ENCODE results near the gene NT5DC3.
"Not testable (repeated sequence)": the region's sequence is repeated elsewhere in the genome, so short reads cannot be mapped to it uniquely, and the experiment has no call there.

NT5DC3 gene

DNA sequence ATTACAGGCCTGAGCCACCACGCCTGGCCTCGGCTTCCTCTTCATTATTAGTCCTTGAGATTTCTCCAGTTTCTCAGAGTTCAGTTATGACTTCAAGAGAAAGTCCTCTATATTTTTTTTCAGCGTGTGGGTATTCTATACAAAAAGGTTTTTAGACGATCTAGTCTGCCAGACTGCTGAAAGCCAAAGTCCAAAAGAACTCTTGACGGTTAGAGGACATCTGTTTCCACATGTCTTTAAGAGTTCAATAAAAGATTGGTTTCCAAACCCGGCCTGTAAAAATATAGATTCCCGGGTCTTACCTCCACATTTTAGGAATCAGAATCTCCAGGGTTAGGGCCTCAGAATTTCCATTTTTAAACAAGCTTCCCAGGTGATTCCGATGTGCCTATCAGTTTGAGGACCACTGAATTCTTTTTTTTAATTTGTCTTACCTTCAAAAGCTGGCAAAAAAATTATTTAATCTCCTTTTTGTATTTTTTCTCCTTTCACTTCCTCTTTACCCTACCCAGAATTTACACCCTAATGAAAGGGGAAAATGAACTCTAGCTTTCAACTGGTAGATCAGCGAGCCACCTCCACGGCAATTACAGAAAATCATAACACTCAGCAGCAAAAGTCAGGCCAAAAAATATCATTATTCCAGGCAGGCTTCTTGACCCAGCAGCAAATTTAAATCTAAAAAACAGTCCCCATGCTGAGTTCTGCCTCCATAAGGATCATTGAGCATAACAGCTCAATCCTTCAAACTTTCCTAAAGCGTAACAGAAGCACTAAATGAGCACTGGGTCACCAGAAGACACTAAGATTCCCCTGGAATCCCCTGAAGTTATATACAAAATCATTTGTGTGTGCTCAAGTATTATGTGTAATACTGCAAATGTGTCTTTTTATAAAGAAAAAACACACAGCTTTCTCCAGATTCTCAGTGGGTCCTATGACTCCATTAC, 8.7 kb downstream of the NT5DC3 start:
- no peak for DNase-seq

DNA sequence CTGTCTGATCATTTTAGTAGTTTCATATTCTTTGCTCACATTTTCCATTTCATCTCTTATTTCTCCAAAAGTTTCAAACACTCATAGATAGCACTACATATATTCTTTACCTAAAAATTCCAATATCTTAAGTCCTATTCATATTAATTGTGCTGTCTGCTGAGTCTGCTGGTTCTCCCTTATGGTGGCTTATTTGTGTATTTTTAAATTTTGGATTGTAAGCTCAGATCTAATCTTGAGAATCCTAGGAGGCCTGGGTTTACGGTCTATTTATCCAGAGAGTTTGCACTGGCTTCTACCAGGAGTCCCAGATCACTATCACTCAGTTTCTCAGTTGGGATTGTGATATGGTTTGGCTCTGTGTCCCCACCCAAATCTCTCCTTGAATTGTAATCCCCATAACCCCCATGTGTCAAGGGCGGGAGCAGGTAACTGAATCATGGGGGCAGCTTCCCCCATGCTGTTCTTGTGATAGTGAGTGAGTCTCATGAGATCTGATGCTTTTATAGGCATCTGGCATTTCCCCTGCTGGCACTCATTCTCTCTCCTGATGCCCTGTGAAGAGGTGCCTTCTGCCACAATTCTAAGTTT, 10.2 kb downstream of the NT5DC3 start:
- no peak for DNase-seq

DNA sequence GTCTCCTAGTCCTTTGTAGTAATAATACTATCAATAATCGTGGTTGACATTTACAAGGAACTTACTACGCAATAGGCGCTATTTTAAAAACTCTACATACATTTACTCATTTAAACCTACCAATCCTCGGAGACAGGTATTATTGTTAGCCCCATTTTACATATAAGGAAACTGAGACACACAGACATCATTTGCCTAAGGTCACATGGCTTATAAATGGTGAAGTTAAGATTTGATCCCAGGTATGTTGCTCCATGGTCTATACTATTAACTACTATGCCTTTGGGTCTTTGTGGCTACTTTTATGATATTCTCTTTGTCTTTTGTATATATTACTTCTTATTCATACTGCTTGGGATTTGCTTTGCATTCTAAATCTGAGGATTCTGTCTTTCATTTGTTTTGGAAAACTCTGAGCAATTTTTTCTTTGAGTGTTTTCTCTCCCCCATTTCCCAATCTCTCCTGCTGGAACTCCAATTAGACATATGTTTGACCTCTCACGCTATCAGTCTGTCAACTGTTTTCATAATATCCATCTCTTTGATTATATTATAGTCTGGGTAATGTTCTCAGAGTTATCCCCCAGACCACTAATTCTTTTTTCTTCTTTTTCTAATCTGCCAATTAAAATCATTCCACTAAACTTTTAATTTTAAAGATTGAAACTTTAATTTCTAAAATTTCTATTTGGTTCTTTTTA, 10.9 kb downstream of the NT5DC3 start:
- no peak for DNase-seq

DNA sequence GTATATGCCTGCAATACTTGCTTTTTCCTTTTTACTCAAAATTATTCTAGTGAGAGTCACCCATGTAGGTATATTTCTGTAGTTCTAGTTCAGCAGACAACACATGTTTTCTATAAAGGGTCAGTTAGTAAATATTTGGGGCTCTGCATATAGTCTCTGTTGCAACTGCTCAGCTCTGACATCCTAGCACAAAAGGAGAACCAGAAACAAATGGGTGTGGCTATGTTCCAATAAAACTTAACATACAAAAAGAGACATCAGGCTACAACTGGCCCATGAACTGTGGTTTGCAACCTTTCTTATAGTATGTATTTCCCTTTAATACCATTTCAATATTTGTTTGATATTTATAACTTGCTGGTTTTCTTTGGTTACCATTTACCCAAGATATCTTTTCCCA, 11.9 kb downstream of the NT5DC3 start:
- no peak for DNase-seq

DNA sequence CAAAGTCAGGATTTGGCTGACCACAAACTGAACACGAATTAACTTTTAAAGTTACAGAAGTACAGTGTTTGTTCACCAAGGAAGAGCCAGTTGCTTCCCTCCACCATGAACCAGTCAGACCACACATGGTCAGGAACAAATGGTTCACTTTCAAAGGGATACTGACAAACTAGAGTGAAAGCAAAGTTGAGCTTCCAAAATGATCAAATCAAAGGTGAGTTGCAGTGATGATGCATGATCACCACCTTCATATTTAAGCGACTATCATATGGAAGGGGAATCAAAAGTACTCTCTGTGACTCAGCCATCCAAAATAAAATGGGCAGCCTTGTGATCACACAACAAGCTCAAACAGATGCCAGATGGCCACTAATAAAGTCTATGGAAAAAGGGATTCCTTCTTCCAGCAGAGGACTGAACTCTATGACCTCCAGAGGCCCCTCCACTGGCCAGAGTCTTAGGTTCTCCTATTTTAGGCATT, 13.1 kb downstream of the NT5DC3 start:
- no peak for DNase-seq

DNA sequence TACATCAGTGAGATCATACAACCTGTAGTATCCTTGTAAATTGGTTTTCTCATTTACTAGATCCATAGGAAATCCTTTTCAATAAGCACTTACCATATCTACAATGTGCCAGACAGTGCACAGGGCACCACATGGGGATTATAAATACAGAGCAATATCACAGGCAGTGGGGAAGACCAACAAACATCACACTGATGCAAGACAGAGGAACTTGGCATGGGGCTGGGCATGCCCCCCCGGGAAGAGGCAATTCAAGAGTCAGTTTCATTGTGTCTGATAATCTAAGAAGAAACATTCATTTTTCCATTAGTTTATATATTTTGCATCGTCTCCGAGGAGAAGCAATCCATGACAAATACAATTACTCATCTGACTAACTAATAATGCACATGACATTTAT, 16.2 kb downstream of the NT5DC3 start:
- DNase-seq, result no peak

DNA sequence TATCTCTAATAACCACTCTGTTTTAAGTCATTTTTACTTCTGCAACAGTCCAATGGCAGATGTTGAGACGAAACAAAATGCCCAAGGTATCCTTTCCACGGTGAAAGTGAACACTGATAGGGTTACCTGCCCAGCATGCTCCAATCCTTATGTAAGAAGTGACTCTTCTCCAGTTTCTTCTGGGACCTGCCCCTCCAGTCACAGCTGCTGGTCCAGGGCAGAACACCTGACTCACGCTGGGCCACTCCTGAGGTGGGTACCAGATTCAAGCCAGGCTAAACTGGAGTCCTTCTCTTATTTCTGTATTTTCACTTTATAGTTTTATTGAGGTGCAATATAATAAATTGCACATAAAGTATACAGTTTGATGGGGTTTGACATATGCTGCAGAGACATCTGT, 16.7 kb downstream of the NT5DC3 start:
- no peak for DNase-seq

DNA sequence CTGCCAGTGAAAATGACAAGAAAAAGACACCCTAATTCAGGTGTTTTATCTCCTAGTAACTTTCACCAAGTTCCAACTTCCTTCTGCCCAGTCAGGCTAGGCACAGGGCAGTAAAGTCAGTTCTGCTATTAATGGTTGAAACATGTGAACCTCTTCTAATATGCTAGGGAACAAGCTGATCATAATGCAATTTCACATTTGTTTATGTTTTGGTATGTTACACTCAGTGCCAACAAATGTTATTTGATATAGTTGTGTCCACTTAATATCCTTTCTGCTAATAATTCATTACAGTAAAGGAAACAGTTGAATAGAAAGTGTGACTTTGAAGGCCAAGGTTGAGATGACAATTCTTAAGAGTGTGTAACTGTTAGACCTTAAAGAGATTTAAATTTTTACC, 17.2 kb downstream of the NT5DC3 start:
- DNase-seq, result no peak

DNA sequence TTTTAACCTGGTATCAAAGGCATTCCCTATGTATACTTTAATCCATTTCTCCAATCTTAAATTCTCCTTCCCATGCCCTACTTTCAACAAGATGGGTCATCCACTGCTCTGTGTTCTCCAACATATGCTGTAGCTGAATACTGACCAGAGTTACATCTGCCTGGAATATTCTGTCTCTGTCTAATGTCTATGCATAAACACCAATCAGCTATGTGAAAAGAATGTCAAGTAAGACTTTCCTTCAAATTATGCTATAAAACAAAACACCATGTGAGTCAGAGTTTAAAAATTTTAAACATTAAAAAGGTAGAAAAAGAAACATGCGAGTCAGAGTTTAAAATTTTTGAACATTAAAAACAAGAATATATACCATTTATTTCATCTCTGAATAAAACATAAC, 19.3 kb downstream of the NT5DC3 start:
- DNase-seq, result no peak

DNA sequence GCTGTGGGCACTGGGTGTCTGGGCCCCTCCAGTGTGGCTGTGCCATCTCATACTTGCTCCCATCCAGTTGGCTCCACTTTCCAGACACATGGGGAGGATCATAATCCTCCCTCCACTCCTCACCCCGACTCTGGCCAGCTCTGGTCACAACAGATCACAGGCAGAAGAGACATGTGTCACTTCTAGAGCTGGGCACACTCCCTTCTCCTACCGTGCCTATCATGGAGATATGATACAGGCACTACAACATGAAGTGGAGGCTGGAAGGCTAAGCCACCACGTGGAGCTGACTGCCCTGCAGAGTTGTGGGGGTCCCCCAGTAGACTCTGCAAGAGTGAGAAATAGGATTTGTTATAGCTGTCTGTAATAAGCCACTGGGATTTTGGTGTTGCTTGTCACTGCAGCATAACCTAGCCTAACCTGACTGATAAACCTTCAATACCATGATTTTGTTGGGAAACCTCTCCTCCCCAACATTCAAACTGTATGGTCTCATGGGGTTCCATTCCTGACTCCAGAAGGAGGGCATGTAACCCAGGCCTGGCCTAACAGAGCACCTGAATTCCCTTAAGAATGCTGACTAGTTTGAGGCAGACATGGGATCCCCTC, 20.0 kb downstream of the NT5DC3 start:
- no peak for DNase-seq

DNA sequence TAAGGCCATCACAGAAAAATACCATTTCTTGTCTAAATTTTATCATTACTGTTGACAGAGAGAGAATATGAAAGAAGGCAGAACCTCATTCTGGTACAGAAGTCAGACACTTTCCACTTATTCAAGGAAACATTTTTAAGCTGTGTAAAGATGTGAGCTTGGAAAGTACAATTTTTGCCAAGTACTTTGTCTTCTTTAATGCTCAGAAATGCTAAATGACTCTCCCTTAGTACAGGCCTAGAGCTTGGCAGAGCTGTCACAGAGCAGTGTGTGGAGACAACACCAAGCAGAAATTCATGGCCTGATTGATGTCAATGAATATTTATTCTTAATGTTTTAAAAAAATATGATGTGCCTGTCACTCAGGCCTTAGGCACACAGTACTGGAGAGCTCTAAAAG, 20.7 kb downstream of the NT5DC3 start:
- no peak for DNase-seq

DNA sequence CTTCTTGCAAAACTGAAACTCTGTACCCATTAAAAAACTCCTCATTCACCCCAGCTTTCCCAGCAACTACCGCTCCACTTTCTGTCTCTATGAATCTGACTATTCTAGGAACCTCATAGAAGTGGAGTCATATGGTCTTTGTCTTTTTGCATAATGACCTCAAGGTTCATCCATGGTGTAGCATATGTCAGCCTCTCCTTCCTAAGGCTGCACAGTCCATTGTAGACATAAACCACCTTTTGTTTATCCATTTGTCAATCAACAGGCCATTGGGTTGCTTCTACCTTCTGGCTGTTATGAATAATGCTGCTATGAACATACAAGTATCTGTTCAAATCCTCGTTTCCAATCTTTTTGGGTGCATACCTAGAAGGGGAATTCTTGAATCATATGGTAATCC, 21.1 kb downstream of the NT5DC3 start:
- DNase-seq, result no peak

DNA sequence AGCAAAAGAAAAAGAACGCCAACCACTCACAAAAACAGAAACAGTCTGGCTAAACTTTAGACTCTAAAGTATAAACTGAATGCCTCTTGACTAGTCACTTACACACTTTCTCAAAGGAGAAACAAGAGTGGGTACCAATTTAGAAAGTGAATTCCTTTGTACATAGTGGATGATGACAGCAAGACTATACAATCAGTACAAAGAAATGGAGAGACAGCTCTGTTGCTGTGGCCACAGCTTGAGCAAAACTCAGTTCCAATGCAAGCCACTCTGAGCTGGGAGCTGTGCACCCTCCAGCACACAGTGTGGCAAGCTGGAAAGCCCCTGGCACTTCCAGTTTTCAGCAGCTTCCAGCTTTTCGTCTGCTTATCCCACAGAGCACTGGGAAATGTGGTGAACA, 21.7 kb downstream of the NT5DC3 start:
- no peak for DNase-seq

DNA sequence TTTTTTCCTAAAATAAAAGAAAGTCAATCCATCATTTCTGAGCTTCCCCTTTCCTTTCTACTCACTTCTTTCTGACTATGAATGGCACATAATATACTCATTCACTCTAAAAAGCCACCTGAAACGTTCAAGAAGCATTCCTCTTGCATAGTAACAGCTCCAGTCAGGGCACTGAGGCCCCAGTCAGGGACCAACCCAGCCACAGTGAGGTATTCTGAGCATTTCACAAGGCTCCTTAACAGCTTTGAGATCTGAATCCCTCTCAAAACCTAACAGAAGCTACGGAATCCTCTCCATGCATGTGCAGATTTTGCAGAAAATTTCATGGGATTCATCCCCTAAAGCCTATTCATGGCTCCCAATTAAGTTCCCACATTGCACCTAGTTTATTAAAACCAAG, 23.2 kb downstream of the NT5DC3 start:
- no peak for DNase-seq

DNA sequence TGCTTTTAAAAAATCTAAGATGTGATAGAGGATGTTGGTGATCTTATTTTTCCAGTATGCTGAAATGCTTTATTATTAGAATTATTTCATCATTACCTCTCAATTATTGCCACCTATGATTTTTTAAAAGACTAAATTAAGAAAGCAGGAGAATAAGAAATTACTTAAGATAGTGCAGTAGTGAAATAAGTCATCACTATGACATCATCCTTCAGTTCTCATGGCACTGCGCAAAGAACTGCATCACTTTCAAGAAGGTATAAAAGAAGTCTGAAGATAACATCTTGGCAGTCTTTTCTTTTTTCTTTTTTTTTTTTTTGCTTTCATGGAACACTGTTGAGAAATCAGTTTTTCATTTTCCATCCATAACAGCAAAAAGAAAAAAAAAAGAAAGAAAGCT, 24.4 kb downstream of the NT5DC3 start:
- DNase-seq, result no peak

DNA sequence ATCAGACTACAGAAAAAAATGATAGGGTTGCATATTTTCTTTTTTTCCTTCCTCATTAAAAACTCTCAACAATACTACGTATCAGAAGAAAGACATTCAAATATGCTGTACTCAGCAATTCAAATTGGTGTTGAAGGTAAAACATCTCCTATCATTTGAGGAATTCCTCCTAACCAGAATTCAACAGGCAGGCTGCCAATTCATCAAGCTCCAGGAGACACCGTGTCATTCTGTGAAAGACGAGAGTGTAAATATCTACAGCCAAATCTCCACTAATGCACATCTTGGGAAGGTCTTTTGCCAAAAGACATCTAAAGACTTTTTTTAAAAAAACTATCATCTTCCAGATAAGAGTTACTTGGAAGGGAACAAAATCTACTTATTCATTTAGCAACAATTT, 26.6 kb downstream of the NT5DC3 start:
- DNase-seq, result no peak

DNA sequence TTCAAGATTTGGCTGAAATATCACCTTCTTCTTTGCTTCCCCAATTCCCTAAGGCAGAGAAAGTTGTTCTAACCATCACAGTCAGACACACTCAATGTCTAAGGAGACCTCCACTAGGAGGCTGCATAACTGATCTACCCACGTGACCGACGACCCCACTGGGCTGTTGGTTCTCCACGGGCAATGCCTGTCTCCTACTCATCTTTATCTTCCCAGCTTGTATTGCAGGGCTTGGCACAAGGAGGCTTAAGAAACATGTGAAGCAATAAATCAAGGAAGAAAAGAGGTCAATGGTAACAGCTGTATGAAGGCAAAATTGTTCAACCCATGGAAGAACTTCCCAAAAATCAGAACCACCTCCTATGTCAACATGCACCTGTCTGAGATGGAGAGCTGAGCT, 27.1 kb downstream of the NT5DC3 start:
- no peak for DNase-seq

DNA sequence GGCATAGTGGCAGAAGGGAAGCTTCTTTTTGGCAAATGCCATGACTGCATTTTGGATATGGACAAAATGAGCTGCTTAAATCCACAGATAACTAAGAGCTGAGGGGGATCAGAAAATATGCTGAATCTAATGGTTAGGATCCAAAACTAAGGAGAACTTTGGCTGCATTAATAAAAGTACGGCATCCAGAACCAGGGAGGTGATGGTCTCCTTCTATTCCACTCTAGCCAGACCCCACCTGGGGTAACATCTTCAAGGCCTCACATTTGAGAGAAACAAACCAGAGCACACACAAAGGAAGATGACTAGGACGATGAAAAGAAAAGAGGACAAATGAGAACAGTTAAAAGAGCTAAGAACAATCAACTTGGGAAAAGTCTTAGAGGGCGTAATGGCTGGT, 27.6 kb downstream of the NT5DC3 start:
- DNase-seq, result no peak

DNA sequence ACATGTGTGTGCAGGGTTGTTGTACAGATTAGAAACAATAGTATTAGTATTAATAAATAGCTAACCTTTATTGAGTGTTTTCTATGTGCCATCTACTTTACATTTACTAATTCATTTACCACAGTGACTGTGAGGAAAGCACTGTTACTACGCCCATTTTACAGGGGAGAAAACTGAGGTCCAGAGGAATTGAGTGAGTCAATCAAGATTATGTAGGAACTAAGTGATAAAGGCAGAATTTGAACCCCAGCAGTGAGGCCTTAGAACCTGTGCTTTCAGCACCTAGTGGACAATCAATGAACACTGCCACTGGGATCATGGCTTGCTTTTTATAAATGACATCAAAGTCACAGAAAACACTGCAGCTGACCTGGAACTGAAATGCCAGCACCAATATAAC, 28.2 kb downstream of the NT5DC3 start:
- no peak for DNase-seq

DNA sequence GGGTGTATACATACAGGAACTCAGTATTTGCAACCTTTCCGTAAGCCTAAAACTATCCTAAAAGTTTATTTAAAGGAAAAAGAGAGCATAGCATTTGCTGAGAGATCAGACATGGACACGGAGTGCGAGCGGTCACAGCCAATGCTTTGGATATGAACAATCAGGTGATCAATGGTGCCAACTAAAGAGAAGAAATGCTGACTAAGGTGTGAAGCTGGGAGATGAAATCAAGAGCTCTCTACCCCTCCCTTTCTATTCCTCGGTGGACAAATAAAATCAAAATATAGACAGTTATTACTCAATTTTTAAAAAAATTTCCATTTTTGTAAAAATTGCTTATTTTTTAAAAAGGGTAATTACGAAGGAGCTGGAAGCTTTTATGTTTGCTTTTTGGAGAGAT, 29.2 kb downstream of the NT5DC3 start:
- no peak for DNase-seq

DNA sequence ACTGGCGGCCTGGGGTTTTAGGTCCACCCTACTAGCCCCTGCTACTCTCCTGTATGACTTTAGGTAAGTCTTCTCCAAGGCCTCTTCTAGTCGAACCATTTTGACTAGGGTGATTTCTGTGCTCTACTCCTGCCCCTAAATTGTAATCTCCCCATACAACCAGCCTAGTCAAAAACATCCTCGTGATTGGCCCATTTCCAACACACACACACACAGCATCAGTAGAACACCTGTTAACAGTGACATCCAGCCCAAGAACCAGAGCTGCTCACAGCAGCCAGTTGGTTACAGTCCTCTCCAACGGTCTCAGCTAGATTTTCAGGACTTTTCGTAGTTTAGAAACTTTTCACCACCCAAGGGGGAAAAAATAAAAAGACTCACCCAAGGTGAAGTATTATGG, 30.9 kb downstream of the NT5DC3 start:
- no peak for DNase-seq

DNA sequence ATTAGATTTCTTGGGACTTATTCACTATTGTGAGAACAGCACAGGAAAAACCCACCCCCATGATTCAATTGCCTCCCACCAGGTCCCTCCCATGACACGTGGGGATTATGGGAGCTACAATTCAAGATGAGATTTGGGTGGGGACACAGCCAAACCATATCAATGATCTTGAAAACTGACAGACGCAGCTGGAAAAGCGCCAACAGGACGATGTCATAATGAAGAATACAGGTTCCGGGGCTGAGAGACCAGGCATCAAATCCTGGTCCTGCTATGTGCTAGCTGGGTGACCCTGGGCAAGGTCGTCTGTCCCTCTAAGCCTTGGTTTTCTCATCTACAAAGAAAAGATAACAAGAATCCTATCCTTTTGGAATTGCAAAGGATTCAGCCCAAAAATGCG, 31.4 kb downstream of the NT5DC3 start:
- not testable (repeated sequence) for DNase-seq

DNA sequence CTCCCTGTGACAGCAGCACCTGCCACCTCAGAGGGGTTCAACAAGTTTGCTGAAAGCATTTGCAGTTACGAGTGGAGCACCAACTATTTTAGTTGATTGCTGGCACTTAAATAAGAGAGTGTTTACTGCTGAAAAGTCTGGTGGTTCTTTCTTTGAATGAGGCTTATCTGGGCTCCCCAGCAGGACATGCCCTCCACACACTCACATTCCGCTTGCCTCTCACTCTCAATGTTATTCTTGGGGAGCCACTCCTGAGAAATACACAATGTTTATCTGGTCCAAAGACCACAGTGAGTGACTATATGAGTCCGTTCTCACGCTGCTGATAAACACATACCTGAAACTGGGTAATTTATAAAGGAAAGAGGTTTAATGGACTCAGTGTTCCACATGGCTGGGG, 31.9 kb downstream of the NT5DC3 start:
- DNase-seq, result no peak
